K562 (cell line): ENCODE measurements around the gene MAD2L1BP. TPM values are rescaled to one million over a fixed set of nuclear protein-coding genes. Genes with fewer than 3 reads are reported as not detected.

Experiments
- EWSR1 ChIP-seq: fragments of 450-650 bp; IDR thresholded peaks from 2 replicates; pipeline ENCODE4 v1.6.1; 2018; ENCODE audit warnings: borderline replicate concordance, mild to moderate bottlenecking, low read depth, moderate library complexity; ENCODE audit not compliant: partially characterized antibody
- NR3C1 ChIP-seq: sonication (generic); formaldehyde crosslinking; IDR thresholded peaks from 2 replicates; pipeline ENCODE4 v1.8.1; 2022; ENCODE audit warnings: missing genetic modification reagents
- PBX2 ChIP-seq, 2 experiments: IDR thresholded peaks in 1 of 2; conservative IDR thresholded peaks in 1 of 2; 2 replicates each; pipeline ENCODE4 v1.6.1; 2016; ENCODE audit warnings: low read depth in 2 of 2, mild to moderate bottlenecking in 1 of 2, missing compliant biosample characterization in 1 of 2, missing genetic modification characterization in 1 of 2, moderate library complexity in 1 of 2
- POLR2G ChIP-seq: fragments of 200-400 bp; formaldehyde crosslinking; IDR thresholded peaks from 2 replicates; pipeline ENCODE4 v1.6.1; 2017; ENCODE audit warnings: low read depth, mild to moderate bottlenecking, antibody characterized with exemption, low read length, moderate library complexity
- polyA plus RNA-seq, 8 experiments: library from polyadenylated mRNA; depleted of rRNA in 4 of 8; stranded (reverse) in 5 of 8; unstranded in 3 of 8; fragments of >200 nt; fragmentation: Nextera tagmentation in 2 of 8; fragmentation: Illumina TruSeq in 1 of 8; extraction: Ambion mirVana in 2 of 8; extraction: Trizol in 1 of 8; gene quantifications; 2 replicates each; pipeline versions ENCODE4 v1.2.1 to v1.2.3, GENCODE V29; 2011 to 2014; ENCODE audit warnings: inconsistent platforms in 1 of 8, missing spikeins in 1 of 8
- total RNA-seq, 7 experiments: library from RNA; depleted of rRNA in 6 of 7; stranded (reverse); fragments of >200 nt in 6 of 7; fragmentation: Illumina TruSeq in 2 of 7; extraction: Trizol in 2 of 7; gene quantifications; 2 replicates each; pipeline versions ENCODE4 v1.2.1 to v1.2.3, GENCODE V29; 2011 to 2021; ENCODE audit warnings: low replicate concordance in 1 of 7
- TF ChIP-seq, protein P1 (sequence below), 2 experiments: fragments of 450-650 bp; IDR thresholded peaks; 2 replicates each; pipeline ENCODE4 v1.6.1; 2016

Gene MAD2L1BP
- total and polyA plus RNA-seq, 9 of the 15 experiments (the other 6 are each of a cell fraction or from before 2014, with no cell fraction given), result 69.7 to 321 (median 111) TPM

DNA sequence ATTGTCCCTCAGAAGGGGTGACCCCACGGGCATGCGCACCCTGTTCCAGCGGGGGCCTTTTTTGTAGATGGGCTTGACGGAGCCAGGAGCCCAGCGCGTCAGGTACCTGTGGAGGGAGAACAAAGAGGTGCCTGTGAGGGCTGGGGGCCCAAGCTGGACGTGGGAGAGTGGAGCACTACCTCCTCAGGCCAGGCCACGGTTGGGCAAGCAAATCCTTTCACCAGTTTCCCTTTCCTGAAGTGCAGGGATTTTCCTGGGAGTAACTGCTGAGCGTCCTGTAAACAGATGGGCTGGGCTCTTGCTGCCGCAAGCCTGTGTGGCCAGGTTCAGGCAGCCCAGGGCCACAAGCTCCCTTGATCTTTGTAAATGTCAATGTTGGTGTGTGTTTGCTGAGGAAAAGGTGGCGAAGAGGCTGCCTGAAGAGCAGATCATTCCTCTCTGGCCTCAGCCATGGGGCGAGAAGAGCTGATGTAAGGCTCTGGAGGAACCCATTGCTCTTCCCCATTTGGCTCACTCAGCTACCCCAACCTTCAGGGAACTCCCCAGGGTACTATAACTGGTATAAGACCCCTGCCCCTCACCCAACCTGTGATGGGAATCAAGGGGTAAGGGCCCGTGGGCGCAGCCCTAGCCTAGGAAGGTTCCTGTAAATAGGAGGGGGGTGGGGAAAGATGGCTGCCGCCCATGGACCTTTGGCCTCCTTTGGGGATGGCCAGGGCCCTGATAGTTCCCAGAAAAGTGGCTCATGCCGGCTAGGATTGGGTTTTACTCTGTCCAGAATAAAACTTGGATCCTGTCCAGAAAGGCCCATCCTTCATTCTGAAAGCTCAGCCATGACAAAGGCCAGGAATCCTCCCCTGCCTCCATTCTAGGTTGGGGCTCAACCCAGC lies 36.4 kb downstream of the MAD2L1BP start (continued):
- TF ChIP-seq EWSR1 (no peak), PBX2 (CRISPR knock-in tag; IDR thresholded peaks at IDR 0.05; ENCODE audit: low read depth) (no peak), PBX2 (tag; conservative IDR thresholded peaks at IDR 0.05; ENCODE audit: low read depth) (peak; percentile 67), NR3C1 (no peak), POLR2G (peak; percentile 42; the same call in 1 of the 2 replicates)
- TF ChIP-seq, protein P1, sequence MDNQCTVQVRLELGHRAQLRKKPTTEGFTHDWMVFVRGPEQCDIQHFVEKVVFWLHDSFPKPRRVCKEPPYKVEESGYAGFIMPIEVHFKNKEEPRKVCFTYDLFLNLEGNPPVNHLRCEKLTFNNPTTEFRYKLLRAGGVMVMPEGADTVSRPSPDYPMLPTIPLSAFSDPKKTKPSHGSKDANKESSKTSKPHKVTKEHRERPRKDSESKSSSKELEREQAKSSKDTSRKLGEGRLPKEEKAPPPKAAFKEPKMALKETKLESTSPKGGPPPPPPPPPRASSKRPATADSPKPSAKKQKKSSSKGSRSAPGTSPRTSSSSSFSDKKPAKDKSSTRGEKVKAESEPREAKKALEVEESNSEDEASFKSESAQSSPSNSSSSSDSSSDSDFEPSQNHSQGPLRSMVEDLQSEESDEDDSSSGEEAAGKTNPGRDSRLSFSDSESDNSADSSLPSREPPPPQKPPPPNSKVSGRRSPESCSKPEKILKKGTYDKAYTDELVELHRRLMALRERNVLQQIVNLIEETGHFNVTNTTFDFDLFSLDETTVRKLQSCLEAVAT (IDR thresholded peaks at IDR 0.05), result no peak
